ENCODE measurements around the gene PKNOX1. TPM values are rescaled to one million over a fixed set of nuclear protein-coding genes. Genes with fewer than 3 reads are reported as not detected.
A peak's percentile ranks its signal among the peaks of the same experiment; 100 is the strongest.
"Not testable (repeated sequence)": the region's sequence is repeated elsewhere in the genome, so short reads cannot be mapped to it uniquely, and the experiment has no call there.

Gene PKNOX1
- polyA plus RNA-seq, 3 donors: 24.7 to 30.4 (median 25.7) TPM

DNA sequence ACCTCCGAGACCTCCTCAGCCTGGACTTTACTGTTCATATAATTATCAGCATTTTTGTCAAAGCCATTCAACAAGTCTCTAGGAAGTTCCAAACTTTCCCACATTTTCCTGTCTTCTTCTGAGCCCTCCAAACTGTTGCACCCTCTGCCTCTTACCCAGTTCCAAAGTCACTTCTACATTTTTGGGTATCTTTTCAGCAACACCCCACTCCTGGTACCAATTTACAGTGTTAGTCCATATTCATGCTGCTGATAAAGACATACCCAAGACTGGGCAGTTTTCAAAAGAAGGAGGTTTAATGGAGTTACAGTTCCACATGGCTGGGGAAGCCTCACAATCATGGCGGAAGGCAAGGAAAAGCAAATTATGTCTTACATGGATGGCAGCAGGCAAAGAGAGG lies 25.7 kb downstream of the PKNOX1 start:
- DNase-seq (ENCODE audit: extremely low read depth in 1 of 11, low read depth in 9 of 11, low spot score in 4 of 11): not testable (repeated sequence)

DNA sequence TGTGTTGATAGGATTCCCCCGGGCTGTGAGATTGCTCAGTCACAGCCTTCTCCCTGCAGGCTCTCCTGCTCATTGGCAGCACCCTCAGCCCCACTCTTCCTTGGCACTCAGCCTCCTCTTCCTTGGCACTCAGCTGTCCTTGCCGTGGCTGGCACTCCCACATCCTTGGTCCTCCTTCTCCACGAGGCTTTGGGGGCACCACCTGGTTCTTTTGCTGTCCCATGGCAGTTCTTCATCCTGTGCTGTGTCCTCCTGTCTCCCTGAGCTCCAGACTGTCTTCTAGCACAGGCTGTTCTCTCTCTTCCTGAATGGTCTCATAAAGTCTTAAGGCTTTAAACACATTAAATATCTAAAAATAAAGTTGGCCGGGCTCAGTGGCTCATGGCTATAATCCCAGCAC lies 27.0 kb downstream of the PKNOX1 start:
- no peak for DNase-seq (ENCODE audit: extremely low read depth in 1 of 11, low read depth in 9 of 11, low spot score in 4 of 11)

DNA sequence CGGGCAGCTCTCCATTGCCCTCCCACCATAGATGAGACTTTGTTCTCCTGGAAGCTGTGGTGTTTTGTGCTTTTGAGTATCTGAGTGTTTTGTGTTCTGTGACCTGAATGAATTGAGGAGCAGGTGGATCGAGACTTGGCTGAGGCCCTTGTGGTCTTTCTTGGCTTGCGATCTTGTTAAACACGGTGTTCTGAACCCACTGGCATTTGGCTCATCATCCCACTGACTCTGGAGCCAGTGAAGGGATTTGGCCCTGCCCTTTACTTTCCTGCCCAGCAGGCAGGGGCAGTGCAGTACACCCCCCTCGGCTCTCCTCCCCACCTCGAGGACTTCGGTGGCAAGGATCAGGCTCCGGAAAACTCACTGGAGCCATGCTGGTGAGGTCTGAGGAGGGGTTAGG lies 30.6 kb downstream of the PKNOX1 start:
- no peak for DNase-seq (ENCODE audit: extremely low read depth in 1 of 11, low read depth in 9 of 11, low spot score in 4 of 11)

DNA sequence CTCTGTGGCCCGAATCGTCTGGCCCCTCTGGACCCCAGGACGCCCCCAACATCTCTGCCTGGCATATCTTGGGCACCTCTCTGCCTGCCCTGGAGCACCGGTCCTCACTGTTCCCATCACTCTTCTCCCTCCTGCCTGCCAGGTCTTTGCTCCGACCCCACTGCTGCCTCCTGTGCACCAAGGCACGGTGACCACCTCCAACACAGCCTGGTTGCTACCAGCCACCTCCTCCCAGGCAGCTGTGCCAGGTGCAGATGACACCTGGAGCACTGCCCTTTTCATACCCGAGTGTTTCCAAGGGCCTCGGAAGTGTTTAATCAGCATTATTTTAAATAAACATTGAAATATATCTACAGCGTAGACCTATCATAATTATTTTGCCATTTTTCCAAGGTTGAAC lies 31.3 kb downstream of the PKNOX1 start:
- no peak for DNase-seq (ENCODE audit: extremely low read depth in 1 of 11, low read depth in 9 of 11, low spot score in 4 of 11)

DNA sequence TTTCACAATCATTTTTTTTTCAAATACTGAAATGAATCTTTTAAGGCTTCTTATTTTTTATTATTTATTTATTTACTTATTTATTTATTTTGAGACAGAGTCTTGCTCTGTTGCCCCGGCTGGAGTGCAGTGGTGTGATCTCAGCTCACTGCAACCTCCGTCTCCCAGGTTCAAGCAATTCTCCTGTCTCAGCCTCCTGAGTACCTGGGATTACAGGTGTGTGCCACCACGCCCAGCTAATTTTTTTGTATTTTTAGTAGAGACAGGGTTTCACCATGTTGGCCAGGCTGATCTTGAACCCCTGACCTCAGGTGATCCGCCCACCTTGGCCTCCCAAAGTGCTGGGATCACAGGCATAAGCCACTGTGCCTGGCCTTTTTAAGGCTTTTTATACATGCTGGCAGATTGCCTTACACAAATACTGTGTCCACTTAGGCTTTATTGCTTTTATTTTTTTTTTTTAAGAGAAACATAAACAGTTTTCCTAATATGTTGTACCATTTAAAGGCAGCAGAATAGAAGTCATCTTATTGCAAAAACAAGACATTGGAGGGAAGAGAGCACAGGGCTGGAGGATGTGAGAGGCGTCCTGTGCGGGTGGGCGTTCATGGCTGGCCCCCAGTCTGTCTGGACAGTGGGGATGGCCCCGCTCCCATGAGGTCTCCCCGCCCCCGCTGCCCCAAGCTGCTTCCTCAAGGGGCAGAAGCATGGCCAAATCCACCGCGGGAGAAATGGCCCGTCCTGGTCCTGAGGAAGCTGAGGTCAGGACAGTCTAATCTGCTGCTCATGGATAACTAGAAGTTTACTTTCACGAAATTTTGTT lies 31.9 kb downstream of the PKNOX1 start:
- DNase-seq (ENCODE audit: extremely low read depth in 1 of 11, low read depth in 9 of 11, low spot score in 4 of 11): not testable (repeated sequence)

DNA sequence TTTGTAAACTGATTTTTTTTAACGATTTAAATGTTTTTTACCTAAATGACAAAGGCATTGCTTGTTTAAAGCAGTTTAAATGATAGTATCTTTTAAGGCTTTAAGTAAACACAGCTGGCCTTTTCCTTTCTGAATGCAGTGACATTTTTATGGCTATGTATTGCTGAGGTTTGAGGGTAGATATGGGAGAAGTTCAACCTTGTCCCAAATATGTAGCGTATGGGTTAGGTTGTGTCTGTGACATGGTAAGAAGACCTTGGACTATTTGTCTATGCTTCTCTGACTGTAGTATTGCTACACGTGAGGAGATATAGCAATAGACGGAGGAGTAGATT lies 32.5 kb downstream of the PKNOX1 start:
- no peak for DNase-seq (ENCODE audit: extremely low read depth in 1 of 11, low read depth in 9 of 11, low spot score in 4 of 11)

DNA sequence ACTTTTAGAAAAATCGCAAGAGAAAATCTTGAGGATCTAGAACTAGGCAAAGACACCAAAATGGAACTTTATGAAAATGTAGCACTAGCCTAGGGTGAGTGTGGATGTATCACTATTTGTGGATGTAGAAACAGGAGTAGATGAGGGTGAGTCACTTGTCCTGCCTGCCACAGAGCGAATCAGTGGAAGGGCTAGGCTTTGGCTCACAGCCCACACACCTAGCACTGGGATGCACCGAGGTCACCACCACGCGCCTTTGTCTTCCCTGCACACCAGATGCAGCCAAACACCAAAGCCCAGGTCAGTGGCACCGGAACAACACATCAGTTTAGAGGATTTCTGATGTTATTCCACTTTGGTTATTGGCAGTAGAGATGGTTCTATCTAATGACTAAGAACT lies 38.2 kb downstream of the PKNOX1 start:
- no peak for DNase-seq (ENCODE audit: extremely low read depth in 1 of 11, low read depth in 9 of 11, low spot score in 4 of 11)

DNA sequence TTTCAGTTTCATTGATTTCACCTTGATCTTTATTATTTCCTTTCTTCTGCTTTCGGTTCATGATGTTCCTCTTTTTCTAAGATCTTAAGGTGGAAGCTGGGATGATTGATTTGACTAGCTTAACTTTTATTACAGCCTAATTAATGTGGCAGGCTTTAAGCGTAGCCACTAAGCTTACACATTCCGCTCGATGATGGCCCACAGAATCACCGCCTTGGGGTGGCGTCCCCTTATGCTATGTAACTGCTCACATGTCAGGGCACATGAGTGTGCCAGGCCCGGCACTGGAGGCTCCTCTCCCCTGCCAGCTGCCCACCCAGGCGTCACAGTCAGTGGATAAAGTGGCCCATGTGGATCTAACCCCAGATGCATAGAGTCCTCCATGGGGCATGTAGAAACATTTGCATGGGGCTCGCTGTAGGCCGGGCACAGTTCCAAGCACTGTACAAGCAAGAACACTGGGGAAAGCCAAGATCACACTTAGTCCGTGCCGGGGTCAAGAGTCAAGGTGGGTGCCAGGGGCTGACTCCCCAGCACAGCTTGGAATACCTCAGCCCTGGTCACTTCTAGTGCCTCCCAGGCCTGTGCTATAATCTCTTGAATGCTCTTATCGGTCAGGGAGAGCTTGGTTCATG lies 41.7 kb downstream of the PKNOX1 start:
- no peak for DNase-seq (ENCODE audit: extremely low read depth in 1 of 11, low read depth in 9 of 11, low spot score in 4 of 11)

DNA sequence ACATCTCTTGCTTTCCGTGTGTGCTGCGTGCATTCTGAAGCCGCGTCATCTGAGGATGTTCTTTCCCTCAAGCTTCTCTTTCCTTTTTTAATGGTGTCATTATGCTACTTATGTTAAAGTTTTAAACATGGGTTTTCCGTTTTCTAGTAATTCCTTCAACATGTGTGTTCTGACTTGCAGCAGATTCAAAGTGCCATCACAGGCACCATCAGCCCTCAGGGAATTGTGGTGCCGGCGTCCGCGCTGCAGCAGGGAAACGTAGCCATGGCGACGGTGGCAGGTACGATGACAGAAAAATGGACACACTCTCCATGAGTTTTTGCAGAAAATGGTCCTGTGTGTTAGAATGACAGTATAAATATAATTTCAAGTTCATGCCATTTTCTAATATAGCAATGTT lies 42.4 kb downstream of the PKNOX1 start:
- DNase-seq (ENCODE audit: extremely low read depth in 1 of 11, low read depth in 9 of 11, low spot score in 4 of 11): no peak

DNA sequence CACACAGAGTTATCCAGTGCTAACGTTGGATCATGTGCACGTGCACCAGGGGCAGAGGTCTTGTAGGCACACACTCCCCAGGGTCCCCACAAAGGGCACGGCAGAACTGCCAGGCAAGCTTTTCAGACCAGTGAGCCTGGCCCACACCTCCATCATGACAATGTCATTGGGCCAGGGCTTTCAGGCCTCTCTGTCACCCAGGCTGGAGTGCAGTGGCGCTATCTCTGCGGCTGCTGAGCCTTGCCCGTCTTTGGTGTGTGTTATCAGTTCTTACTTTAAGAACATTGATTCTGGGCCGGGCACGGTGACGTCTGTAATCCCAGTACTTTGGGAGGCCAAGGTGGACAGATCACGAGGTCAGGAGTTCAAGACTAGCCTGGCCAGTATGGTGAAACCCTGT lies 44.2 kb downstream of the PKNOX1 start:
- no peak for DNase-seq (ENCODE audit: extremely low read depth in 1 of 11, low read depth in 9 of 11, low spot score in 4 of 11)

DNA sequence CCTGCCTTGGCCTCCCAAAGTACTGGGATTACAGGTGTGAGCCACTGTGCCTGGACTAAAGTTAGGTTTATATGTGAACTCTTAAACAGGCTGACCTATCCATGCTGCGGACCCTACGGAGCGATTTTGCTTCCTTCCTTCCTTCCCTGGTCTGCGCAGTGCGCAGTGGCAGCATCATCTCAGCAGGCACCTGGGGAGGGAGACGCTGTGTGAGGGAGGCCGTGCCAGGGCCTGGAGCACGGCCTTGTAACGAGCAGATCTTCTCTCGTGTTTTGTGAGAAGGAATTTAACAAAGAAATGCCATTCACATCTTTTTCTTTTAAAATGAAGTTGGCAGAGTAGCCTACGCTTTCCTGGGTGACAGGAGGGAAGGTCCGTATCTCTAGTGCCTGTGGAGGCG lies 45.8 kb downstream of the PKNOX1 start:
- DNase-seq (ENCODE audit: extremely low read depth in 1 of 11, low read depth in 9 of 11, low spot score in 4 of 11): no peak

DNA sequence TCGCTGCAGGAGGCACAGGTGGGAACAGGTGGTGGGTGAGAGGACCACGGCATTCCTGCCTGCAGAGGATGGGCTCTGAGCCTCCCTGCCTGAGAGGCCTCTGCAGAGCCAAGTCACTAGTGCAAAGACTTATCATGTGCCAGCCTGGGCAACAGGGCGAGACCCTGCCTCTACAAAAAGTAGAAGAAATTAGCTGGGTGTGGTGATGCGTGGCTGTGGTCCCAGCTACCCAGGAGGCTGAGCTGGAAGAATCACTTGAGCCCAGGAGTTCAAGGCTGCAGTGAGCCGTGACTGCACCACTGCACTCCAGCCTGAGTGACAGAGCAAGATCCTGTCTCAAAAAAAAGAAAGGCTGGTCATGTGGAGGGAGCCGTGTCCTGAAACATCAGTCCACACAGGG lies 46.4 kb downstream of the PKNOX1 start:
- no peak for DNase-seq (ENCODE audit: extremely low read depth in 1 of 11, low read depth in 9 of 11, low spot score in 4 of 11)

DNA sequence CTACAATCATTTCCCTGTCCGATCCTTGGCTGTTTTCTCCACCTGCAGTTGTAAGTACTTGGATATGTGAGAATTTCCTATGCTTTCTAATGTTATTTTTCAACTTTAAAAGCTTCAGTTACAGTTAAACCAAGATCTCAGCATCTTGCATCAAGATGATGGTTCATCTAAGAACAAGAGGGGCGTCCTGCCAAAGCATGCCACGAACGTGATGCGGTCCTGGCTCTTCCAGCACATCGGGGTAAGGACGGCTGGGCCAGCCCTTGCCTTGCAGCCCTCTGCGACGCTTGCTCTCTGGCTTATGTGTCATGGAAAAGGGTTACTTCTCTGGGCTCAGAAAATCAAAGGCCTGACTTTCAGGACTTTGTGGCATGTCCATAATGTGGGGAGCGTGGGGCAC lies 46.8 kb downstream of the PKNOX1 start:
- no peak for DNase-seq (ENCODE audit: extremely low read depth in 1 of 11, low read depth in 9 of 11, low spot score in 4 of 11)

DNA sequence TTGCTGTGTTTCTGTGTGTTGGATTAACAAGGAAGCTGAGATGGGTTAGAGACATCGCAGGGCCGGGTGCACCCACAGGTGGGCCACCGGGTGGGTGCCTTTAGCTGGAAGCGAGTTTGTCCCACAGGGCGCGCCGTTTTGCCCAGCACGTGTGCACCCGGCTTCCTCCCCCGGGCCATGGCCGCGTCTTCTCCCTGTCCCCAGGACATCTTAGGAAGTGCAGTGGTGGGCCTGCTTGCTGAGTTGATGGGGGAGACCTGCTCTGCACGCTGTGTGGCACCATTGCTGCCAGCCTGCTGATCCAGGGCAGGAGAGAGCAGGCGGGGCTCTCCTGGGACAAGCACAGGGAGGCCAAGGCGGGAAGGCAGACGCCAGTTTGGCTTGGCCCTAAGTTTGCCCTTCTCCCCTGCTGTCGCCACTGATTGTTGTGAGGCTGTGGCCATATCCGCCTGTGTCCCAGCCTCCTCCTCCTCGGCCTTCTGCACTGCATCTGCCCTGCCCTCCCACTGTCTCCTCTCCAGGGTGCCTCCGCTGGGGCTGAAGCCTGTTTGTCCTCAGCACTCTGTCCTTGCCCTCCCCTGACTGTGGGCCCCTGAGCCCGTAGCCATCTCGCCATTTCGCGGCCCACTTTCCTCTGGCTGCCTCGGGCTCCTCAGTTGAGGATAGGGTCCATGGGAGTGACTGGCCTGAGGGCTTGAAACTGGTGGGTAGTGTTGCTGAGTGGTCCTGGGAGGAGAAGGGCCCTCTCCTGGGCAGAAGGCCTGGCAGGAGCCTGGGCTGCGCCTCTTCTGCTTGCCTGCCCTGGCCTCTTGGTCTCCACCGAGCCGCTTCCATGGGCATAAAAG lies 47.6 kb downstream of the PKNOX1 start:
- DNase-seq (ENCODE audit: extremely low read depth in 1 of 11, low read depth in 9 of 11, low spot score in 4 of 11): no peak

DNA sequence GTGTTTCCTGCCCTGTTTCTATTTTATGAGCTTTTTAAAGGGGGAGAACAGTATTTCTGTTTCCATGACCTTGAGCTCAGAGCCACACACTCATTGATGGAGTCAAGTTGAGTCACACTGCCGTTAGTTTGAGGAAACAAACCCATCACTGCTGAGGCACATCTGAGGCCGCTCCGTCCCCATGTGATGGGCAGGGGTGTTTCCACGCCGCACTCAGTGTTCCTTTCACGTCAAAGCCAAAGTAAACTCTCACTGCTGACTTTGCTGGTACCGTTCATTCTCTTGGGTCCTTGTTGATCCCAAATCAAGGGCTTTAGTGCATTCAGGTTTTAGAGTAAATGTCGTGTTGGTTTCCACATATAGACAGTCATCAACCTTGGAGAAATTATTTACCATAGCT lies 48.8 kb downstream of the PKNOX1 start:
- DNase-seq (ENCODE audit: extremely low read depth in 1 of 11, low read depth in 9 of 11, low spot score in 4 of 11): no peak

DNA sequence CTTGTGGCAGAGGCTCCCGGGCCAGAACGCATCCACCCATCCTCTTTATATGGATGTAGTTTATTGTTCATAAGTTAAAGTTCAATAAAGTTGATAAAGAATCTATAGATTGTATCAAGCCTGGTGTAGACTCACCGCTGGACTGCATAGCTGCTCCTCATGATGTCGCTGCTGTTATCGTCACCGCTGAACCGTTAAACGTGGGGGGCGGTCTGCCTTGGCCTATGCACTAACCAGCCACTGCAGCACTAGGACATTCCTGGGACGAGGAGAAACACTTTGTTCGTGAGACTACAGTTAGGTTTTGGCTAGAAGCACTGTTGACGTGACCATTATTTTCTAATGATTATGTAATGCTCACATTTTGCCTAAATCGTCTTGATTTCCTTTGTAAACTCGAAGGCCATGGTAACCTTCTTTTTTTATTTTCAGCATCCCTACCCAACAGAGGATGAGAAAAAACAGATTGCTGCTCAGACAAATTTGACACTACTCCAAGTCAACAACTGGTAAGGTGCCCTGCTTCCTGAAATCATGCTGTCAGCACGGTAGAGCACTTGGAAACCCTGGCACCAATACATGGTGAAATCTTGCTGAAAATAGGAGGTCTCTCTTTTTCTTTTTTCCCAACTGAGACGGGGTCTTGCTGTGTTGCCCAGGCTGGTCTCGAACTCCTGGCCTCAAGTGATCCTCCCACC lies 50.2 kb downstream of the PKNOX1 start:
- no peak for DNase-seq (ENCODE audit: extremely low read depth in 1 of 11, low read depth in 9 of 11, low spot score in 4 of 11)

DNA sequence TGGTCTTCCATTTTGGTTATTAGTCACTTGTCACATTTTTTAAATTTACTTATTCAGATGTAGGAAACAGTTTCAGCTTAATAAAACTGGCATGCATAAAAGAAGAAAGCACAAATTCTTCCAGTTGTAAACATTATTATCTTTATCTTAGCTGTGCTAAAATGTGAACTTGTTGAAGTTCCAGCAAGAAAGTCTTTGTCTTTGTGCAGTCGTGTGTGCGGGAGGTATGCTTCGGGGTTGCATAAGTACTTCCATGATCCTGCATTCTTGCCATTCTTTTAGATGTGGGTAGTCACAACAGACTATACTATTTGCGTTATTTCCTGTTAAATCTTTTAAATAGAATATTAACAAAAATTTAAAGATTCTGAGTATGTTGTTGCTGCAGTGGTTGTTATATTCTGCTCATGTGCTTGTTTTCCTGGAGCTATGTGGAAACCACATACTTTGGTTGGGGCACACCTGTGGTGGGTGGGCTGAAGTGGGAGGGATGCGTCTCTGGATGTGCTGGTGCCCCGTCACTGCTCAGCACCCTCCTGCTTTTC lies 51.3 kb downstream of the PKNOX1 start:
- DNase-seq (ENCODE audit: extremely low read depth in 1 of 11, low read depth in 9 of 11, low spot score in 4 of 11): peak in 2 of 11 donors; percentile 39 to 46

DNA sequence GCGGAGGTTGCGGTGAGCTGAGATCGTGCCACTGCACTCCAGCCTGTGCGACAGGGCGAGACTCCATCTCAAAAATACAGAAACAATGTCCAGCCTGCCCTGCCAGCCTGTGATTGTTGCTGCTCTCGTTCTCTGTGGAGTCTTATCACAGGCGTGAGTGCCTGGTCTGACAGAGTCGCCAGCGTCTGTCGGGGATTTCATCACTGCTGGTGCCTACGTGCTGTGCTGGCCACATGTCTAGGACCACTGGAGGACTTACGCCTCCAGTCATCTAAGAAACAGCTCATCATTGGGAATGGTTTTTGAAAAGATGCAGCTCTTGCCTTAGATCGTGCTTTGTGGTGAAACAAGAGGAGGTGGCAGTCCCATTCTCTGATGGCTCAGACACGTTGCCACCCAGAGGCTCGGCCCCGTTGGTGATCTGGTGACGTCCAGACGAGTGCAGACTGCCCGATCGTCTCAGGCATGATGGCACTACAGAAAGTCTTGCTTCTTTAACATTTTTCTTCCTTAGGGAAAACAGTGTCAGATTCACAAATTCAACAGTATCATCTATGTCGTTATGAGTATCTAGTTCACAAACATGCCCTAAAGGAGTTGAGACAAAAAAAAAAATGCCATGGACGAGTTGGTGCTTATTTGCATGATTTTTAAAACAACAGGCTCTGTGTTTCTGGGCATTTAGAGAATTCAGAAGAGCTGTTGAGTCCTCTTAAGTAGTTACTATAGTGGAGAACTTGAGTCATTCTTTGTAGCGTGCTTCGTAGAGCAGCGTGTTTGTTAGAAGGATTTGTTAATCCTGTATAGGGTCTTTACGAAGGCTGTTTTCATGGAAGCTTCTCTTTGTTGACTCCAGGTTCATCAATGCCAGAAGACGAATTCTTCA lies 53.7 kb downstream of the PKNOX1 start:
- no peak for DNase-seq (ENCODE audit: extremely low read depth in 1 of 11, low read depth in 9 of 11, low spot score in 4 of 11)
